H9 (cell line): ENCODE measurements around the gene TUBB2A. TPM values are rescaled to one million over a fixed set of nuclear protein-coding genes. Genes with fewer than 3 reads are reported as not detected.
A peak's percentile ranks its signal among the peaks of the same experiment; 100 is the strongest.

Source experiments
- DNase-seq: peaks from one replicate; pipeline ENCODE4 v3.0.0-alpha.2; 2017
- H2AFZ ChIP-seq: one replicate; pipeline ENCODE4 v1.6.1; 2013; ENCODE audit warnings: mild to moderate bottlenecking, low read length, control low read depth, moderate library complexity
- H2AK5ac ChIP-seq: 2 replicates; pipeline ENCODE4 v1.6.1; 2013; ENCODE audit warnings: low read length, control low read depth, mixed read lengths; ENCODE audit not compliant: insufficient read length
- H2BK120ac ChIP-seq: one replicate; pipeline ENCODE4 v1.6.1; 2013; ENCODE audit warnings: low read depth, mild to moderate bottlenecking, low read length, control low read depth, inconsistent platforms; ENCODE audit not compliant: poor library complexity, severe bottlenecking
- H2BK12ac ChIP-seq: 2 replicates; pipeline ENCODE4 v1.6.1; 2013; ENCODE audit warnings: low read length, control low read depth, mixed read lengths, low read depth; ENCODE audit not compliant: insufficient read length
- H2BK15ac ChIP-seq: 2 replicates; pipeline ENCODE4 v1.6.1; 2013; ENCODE audit warnings: low read depth, low read length, control low read depth
- H2BK20ac ChIP-seq: one replicate; pipeline ENCODE4 v1.6.1; 2013; ENCODE audit warnings: low read depth, mild to moderate bottlenecking, low read length, control low read depth, inconsistent platforms; ENCODE audit not compliant: poor library complexity, severe bottlenecking
- H2BK5ac ChIP-seq: 2 replicates; pipeline ENCODE4 v1.6.1; 2013; ENCODE audit warnings: low read length, control low read depth, mixed read lengths; ENCODE audit not compliant: insufficient read length
- H3K14ac ChIP-seq: 2 replicates; pipeline ENCODE4 v1.6.1; 2013; ENCODE audit warnings: low read length, control low read depth; ENCODE audit not compliant: insufficient read depth
- H3K18ac ChIP-seq: 2 replicates; pipeline ENCODE4 v1.6.1; 2013; ENCODE audit warnings: low read depth, mild to moderate bottlenecking, mixed read lengths, low read length, control low read depth; ENCODE audit not compliant: insufficient read length
- H3K23ac ChIP-seq: 2 replicates; pipeline ENCODE4 v1.6.1; 2013; ENCODE audit warnings: low read length, control low read depth, mixed read lengths, low read depth; ENCODE audit not compliant: insufficient read length
- H3K23me2 ChIP-seq: 2 replicates; pipeline ENCODE4 v1.6.1; 2013; ENCODE audit warnings: low read depth, mild to moderate bottlenecking, mixed read lengths, low read length, control low read depth; ENCODE audit not compliant: insufficient read length, poor library complexity, severe bottlenecking
- H3K27ac ChIP-seq: 2 replicates; pipeline ENCODE4 v1.5.1; 2013; ENCODE audit warnings: low read length, control low read depth, mixed read lengths, low read depth; ENCODE audit not compliant: insufficient read length
- H3K27me3 ChIP-seq: 2 replicates; pipeline ENCODE4 v1.6.1; 2013; ENCODE audit warnings: low read length, control low read depth, inconsistent platforms; ENCODE audit not compliant: insufficient read depth
- H3K4ac ChIP-seq: 2 replicates; pipeline ENCODE4 v1.6.1; 2013; ENCODE audit warnings: low read depth, mild to moderate bottlenecking, control low read depth, inconsistent platforms, low read length, moderate library complexity
- H3K4me1 ChIP-seq: 2 replicates; pipeline ENCODE4 v1.6.1; 2013; ENCODE audit warnings: low read length, control low read depth, inconsistent platforms; ENCODE audit not compliant: insufficient read depth
- H3K4me2 ChIP-seq: 2 replicates; pipeline ENCODE4 v1.6.1; 2013; ENCODE audit warnings: low read length, control low read depth, mixed read lengths; ENCODE audit not compliant: insufficient read length, insufficient read depth
- H3K56ac ChIP-seq: 2 replicates; pipeline ENCODE4 v1.6.1; 2013; ENCODE audit warnings: low read depth, mild to moderate bottlenecking, mixed read lengths, low read length, control low read depth; ENCODE audit not compliant: insufficient read length
- H3K79me1 ChIP-seq: 2 replicates; pipeline ENCODE4 v1.6.1; 2013; ENCODE audit warnings: low read depth, mild to moderate bottlenecking, moderate library complexity, low read length, control low read depth, inconsistent platforms; ENCODE audit not compliant: insufficient read depth, poor library complexity, severe bottlenecking
- H3K79me2 ChIP-seq: 2 replicates; pipeline ENCODE4 v1.6.1; 2013; ENCODE audit warnings: low read length, control low read depth, inconsistent platforms; ENCODE audit not compliant: insufficient read depth
- H3K9ac ChIP-seq: 2 replicates; pipeline ENCODE4 v1.6.1; 2013; ENCODE audit warnings: low read length, control low read depth, mixed read lengths; ENCODE audit not compliant: insufficient read length; ENCODE audit errors: extremely low read depth
- H3K9me3 ChIP-seq: one replicate; pipeline ENCODE4 v1.6.1; 2013; ENCODE audit warnings: low read depth, low read length, inconsistent platforms; ENCODE audit not compliant: control insufficient read depth
- H3T11ph ChIP-seq: one replicate; pipeline ENCODE4 v1.6.1; 2013; ENCODE audit warnings: mild to moderate bottlenecking, low read length, control low read depth, inconsistent platforms
- H4K20me1 ChIP-seq: one replicate; pipeline ENCODE4 v1.6.1; 2013; ENCODE audit not compliant: control insufficient read depth, insufficient read length, insufficient read depth
- H4K5ac ChIP-seq: 2 replicates; pipeline ENCODE4 v1.6.1; 2013; ENCODE audit warnings: low read depth, mild to moderate bottlenecking, mixed read lengths, low read length, control low read depth; ENCODE audit not compliant: insufficient read length
- H4K8ac ChIP-seq: replicated peaks from 2 replicates; pipeline ENCODE4 v1.6.1; 2013; ENCODE audit warnings: low read length, control low read depth, mixed read lengths, low read depth; ENCODE audit not compliant: insufficient read length
- H4K91ac ChIP-seq: 2 replicates; pipeline ENCODE4 v1.6.1; 2013; ENCODE audit warnings: low read depth, mild to moderate bottlenecking, moderate library complexity, mixed read lengths, low read length, control low read depth; ENCODE audit not compliant: insufficient read length
- H3K27ac Mint-ChIP-seq, 3 experiments: 2 replicates in 2 of 3; 3 replicates in 1 of 3; pipeline ENCODE4 v1.8.0; 2020 to 2021; ENCODE audit warnings: mixed read lengths in 3 of 3, mild to moderate bottlenecking in 1 of 3, moderate library complexity in 1 of 3
- H3K27me3 Mint-ChIP-seq: 2 replicates; pipeline ENCODE4 v1.8.0; 2021; ENCODE audit warnings: low read depth, mild to moderate bottlenecking, moderate library complexity, mixed read lengths
- H3K36me3 Mint-ChIP-seq, 3 experiments: 2 replicates in 2 of 3; 3 replicates in 1 of 3; pipeline ENCODE4 v1.8.0; 2020 to 2021; ENCODE audit warnings: low read depth in 3 of 3, mixed read lengths in 3 of 3; ENCODE audit not compliant: insufficient read depth in 1 of 3
- H3K4me1 Mint-ChIP-seq, 2 experiments: 2 replicates each; pipeline ENCODE4 v1.8.0; 2020; ENCODE audit warnings: mixed read lengths in 2 of 2
- H3K4me3 Mint-ChIP-seq, 2 experiments: 2 replicates in 1 of 2; 3 replicates in 1 of 2; pipeline ENCODE4 v1.8.0; 2020 to 2021; ENCODE audit warnings: mild to moderate bottlenecking in 2 of 2, mixed read lengths in 2 of 2, moderate library complexity in 1 of 2
- H3K9me3 Mint-ChIP-seq, 2 experiments: 2 replicates in 1 of 2; 3 replicates in 1 of 2; pipeline ENCODE4 v1.8.0; 2020; ENCODE audit warnings: mild to moderate bottlenecking in 2 of 2, mixed read lengths in 2 of 2, moderate library complexity in 1 of 2
- CTCF ChIP-seq: fragments of 200-600 bp; sonication (generic); conservative IDR thresholded peaks from 3 replicates; pipeline ENCODE4 v1.8.0; 2021; ENCODE audit warnings: antibody characterized with exemption, mild to moderate bottlenecking
- WGBS: extraction: QIAGEN DNeasy Blood & Tissue Kit; methylation state at CpG from one replicate; pipeline ENCODE4 v1.1.7; 2013; ENCODE audit warnings: missing lambda C conversion rate, low lambda C conversion rate, mixed read lengths; ENCODE audit not compliant: insufficient read length; ENCODE audit errors: extremely low coverage; 5-methylcytosine and 5-hydroxymethylcytosine counted together
- total RNA-seq: library from RNA; stranded (reverse); gene quantifications from 2 replicates; pipeline ENCODE4 v1.2.1, GENCODE V29; 2021

The TUBB2A gene
- total RNA-seq, 1 experiment from 2014 or later = 258 TPM

DNA sequence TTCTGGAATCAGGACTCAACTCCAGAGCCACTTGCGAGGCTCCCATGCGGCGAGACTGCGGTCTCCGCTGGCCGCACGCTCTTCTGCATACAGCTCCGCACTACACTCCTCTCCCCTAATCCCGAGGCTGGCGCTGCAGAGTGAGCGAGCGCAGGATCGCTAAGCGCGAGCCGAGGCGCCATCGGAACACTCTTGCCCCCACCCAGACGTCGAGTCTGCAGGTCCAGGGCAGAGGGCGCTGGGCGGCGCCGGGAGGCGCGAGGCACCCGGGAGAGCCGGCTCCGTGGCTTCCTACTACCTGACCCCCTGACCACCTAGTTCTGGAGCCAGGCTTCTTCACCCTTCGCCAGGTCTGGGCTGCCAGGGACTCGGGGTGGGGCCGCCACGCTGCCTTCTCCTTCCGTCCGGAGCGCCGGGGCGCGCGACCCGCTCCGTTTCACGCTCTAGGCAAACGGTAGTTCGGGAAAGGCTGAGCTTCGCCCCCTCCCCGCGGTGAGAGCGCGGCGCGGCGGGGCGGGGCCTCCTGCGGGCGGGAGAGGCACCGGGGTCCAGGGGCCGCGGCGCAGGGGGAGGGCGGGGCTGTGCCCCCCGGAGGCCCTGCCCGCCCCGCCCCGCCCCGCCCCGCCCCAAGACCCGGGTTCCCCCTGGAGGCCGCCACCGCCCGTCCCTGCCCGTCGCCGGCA lies 5.4 kb upstream of the TUBB2A start:
- no peak overlapping the region for H2AK5ac ChIP-seq
- H3K23me2 ChIP-seq = peaks cover 13% of the 10 kb centered on the region
- H3K36me3 Mint-ChIP-seq = no peaks in the 10 kb centered on the region; a peak in 2 of 7 replicates
- peak overlapping the region; percentile 76 for H3K4me2 ChIP-seq
- no peak overlapping the region for H2BK5ac ChIP-seq
- no peaks in the 10 kb centered on the region for H3K79me2 ChIP-seq
- H3K14ac ChIP-seq = peak overlapping the region; percentile 94
- no peak overlapping the region for H4K5ac ChIP-seq
- H2BK20ac ChIP-seq = no peak overlapping the region
- H3K27me3 Mint-ChIP-seq = no peaks in the 10 kb centered on the region; the same call in 1 of the 2 replicates
- H3K4me1 ChIP-seq = peaks cover 26% of the 10 kb centered on the region
- peak overlapping the region in 2 of 3 experiments; percentile 32 to 79; a peak in 3 of 7 replicates for H3K27ac Mint-ChIP-seq
- H3K4me1 Mint-ChIP-seq = peaks cover 38 to 78% of the 10 kb centered on the region in 2 experiments
- no peak overlapping the region for H3K23ac ChIP-seq
- no peaks in the 10 kb centered on the region for H3K9me3 ChIP-seq
- H2AFZ ChIP-seq = no peak overlapping the region
- H3K27me3 ChIP-seq = no peaks in the 10 kb centered on the region
- no peaks in the 10 kb centered on the region for H4K20me1 ChIP-seq
- no peak overlapping the region for H4K8ac ChIP-seq
- H3K4ac ChIP-seq = no peak overlapping the region
- H3K18ac ChIP-seq = peak overlapping the region; percentile 85
- H3K79me1 ChIP-seq = no peaks in the 10 kb centered on the region
- H2BK120ac ChIP-seq = no peak overlapping the region
- no peak overlapping the region for H2BK12ac ChIP-seq
- peak; percentile 81 for DNase-seq
- no peak overlapping the region for H3K56ac ChIP-seq
- H3K27ac ChIP-seq = no peak overlapping the region
- peak overlapping the region; percentile 74 to 84 for H3K4me3 Mint-ChIP-seq
- 0 out of 3 replicates have a peak, but pooled peaks have one; percentile 19 for TF ChIP-seq CTCF
- H3T11ph ChIP-seq = no peak overlapping the region
- no CpG with 5 or more reads among the region's 74 CpGs for WGBS
- H2BK15ac ChIP-seq = no peak overlapping the region
- no peak overlapping the region for H4K91ac ChIP-seq
- peaks cover 3% of the 10 kb centered on the region in 2 experiments; a peak in 1 of 5 replicates for H3K9me3 Mint-ChIP-seq
- H3K9ac ChIP-seq = peak overlapping the region; percentile 61
